HCT116 (cell line): ENCODE measurements around the gene ESRRB. TPM values are rescaled to one million over a fixed set of nuclear protein-coding genes. Genes with fewer than 3 reads are reported as not detected.

Experiments used
- ATAC-seq: fragments of 200-7000 bp; cut with Tn5 transposase; 2 replicates; pipeline ENCODE4 v1.9.1; 2020; ENCODE audit warnings: mild to moderate bottlenecking, moderate library complexity
- BruUV-seq: library from RNA; stranded (reverse); fragments of 400-500 nt; replicated peaks from 2 replicates; lab custom pipeline; 2021; lab: Mats Ljungman, UMichigan
- CTCF ChIA-PET: fragments of 300-600 bp; sonication (Branson Sonifier 250); formaldehyde crosslinking; loops from one replicate; lab custom pipeline; 2021; ENCODE audit warnings: antibody characterized with exemption; lab: Charles Lee
- POLR2A ChIA-PET: fragments of 300-600, 350-600 bp; sonication (Branson Sonifier 250); formaldehyde crosslinking; loops from one replicate; lab custom pipeline; 2021; ENCODE audit warnings: antibody characterized with exemption; lab: Charles Lee
- RAD21 ChIA-PET, 2 experiments: fragments of 300-600 bp; sonication (Branson Sonifier 250); formaldehyde crosslinking; loops; one replicate each; lab custom pipeline; 2023; ENCODE audit warnings: low total read pairs in 2 of 2; ENCODE audit not compliant: uncharacterized antibody in 2 of 2, unreplicated experiment in 2 of 2, low non-redundant PET in 1 of 2; lab: Charles Lee
- DNase-seq: peaks from one replicate; pipeline ENCODE4 v3.0.0-alpha.2; 2010; ENCODE audit warnings: low read depth, low spot score
- H2AFZ ChIP-seq: fragments of 200-600 bp; shearing (Covaris generic), sonication (generic); 2 replicates; pipeline ENCODE4 v1.6.1; 2017; ENCODE audit warnings: low read depth, mixed run types, mixed read lengths, antibody characterized with exemption, low read length; ENCODE audit not compliant: poor library complexity, severe bottlenecking
- H3K27ac ChIP-seq: 2 replicates; pipeline ENCODE4 v1.5.1; 2012; ENCODE audit warnings: low read depth, low read length
- H3K27me3 ChIP-seq: fragments of 200-600 bp; sonication (generic); 2 replicates; pipeline ENCODE4 v1.6.1; 2016; ENCODE audit warnings: mixed run types, low read length, mixed read lengths; ENCODE audit not compliant: insufficient read depth
- H3K36me3 ChIP-seq, 2 experiments: fragments of 200-500 bp in 1 of 2; fragments of 200-600 bp in 1 of 2; sonication (Bioruptor generic) in 1 of 2; sonication (generic) in 1 of 2; 2 replicates each; pipeline versions ENCODE4 v1.5.1 to v1.6.1; 2014 to 2016; ENCODE audit warnings: low read length in 2 of 2, inconsistent platforms in 1 of 2, mixed read lengths in 1 of 2, mixed run types in 1 of 2; ENCODE audit not compliant: insufficient read depth in 2 of 2, control insufficient read depth in 1 of 2
- H3K4me1 ChIP-seq, 2 experiments: fragments of 200-600 bp in 1 of 2; sonication (generic) in 1 of 2; 2 replicates each; pipeline versions ENCODE4 v1.5.1 to v1.6.1; 2012 to 2017; ENCODE audit warnings: low read length in 2 of 2, inconsistent platforms in 1 of 2, mild to moderate bottlenecking in 1 of 2, mixed read lengths in 1 of 2, mixed run types in 1 of 2, moderate library complexity in 1 of 2; ENCODE audit not compliant: insufficient read depth in 2 of 2, control insufficient read depth in 1 of 2
- H3K4me2 ChIP-seq: fragments of 200-600 bp; sonication (generic); 2 replicates; pipeline ENCODE4 v1.6.1; 2017; ENCODE audit warnings: mixed run types, low read length, mixed read lengths
- H3K4me3 ChIP-seq, 2 experiments: fragments of 200-600 bp in 1 of 2; sonication (generic) in 1 of 2; replicated peaks in 1 of 2; 2 replicates each; pipeline ENCODE4 v1.5.1; 2011 to 2016; ENCODE audit warnings: low read length in 2 of 2, control low read depth in 1 of 2, low read depth in 1 of 2, mild to moderate bottlenecking in 1 of 2, mixed read lengths in 1 of 2, mixed run types in 1 of 2
- H3K79me2 ChIP-seq: fragments of 200-600 bp; sonication (generic); 2 replicates; pipeline ENCODE4 v1.6.1; 2017; ENCODE audit warnings: mild to moderate bottlenecking, mixed run types, low read length, moderate library complexity, mixed read lengths; ENCODE audit not compliant: insufficient read depth
- H3K9ac ChIP-seq: fragments of 200-600 bp; sonication (generic); 2 replicates; pipeline ENCODE4 v1.6.1; 2016; ENCODE audit warnings: low read length, mixed read lengths
- H3K9me2 ChIP-seq: fragments of 200-600 bp; sonication (generic), shearing (Covaris generic); 2 replicates; pipeline ENCODE4 v1.6.1; 2017; ENCODE audit warnings: mixed run types, mild to moderate bottlenecking, moderate library complexity; ENCODE audit not compliant: insufficient read depth
- H3K9me3 ChIP-seq, 2 experiments: fragments of 200-500 bp in 1 of 2; fragments of 200-600 bp in 1 of 2; sonication (Bioruptor generic) in 1 of 2; sonication (generic) in 1 of 2; 2 replicates each; pipeline ENCODE4 v1.6.1; 2014 to 2017; ENCODE audit warnings: low read length in 2 of 2, mixed read lengths in 2 of 2, inconsistent platforms in 1 of 2, low read depth in 1 of 2, mild to moderate bottlenecking in 1 of 2, mixed run types in 1 of 2, moderate library complexity in 1 of 2; ENCODE audit not compliant: control insufficient read depth in 1 of 2, insufficient read depth in 1 of 2
- H4K20me1 ChIP-seq: fragments of 200-600 bp; sonication (generic), shearing (Covaris generic); 2 replicates; pipeline ENCODE4 v1.6.1; 2017; ENCODE audit warnings: mixed run types, mild to moderate bottlenecking, moderate library complexity; ENCODE audit not compliant: insufficient read depth
- CBX3 ChIP-seq: IDR thresholded peaks from 2 replicates; pipeline ENCODE4 v1.6.1; 2012; ENCODE audit warnings: low read depth
- EZH2 ChIP-seq: fragments of 200-600 bp; sonication (generic); IDR thresholded peaks from 2 replicates; pipeline ENCODE4 v1.6.1; 2017; ENCODE audit warnings: antibody characterized with exemption, mixed run types
- EZH2phosphoT487 ChIP-seq: fragments of 200-600 bp; IDR thresholded peaks from 2 replicates; pipeline ENCODE4 v1.6.1; 2018; ENCODE audit warnings: antibody characterized with exemption, borderline replicate concordance
- JUND ChIP-seq: IDR thresholded peaks from 2 replicates; pipeline ENCODE4 v1.6.1; 2012
- POLR2A ChIP-seq: IDR thresholded peaks from 2 replicates; pipeline ENCODE4 v1.7.0; 2011; ENCODE audit warnings: borderline replicate concordance; ENCODE audit not compliant: insufficient read depth, insufficient read length; ENCODE audit errors: extremely low read depth
- ZFX ChIP-seq: fragments of 450-650 bp; IDR thresholded peaks from 2 replicates; pipeline ENCODE4 v1.6.1; 2017
- ZNF274 ChIP-seq: fragments of 200-500 bp; sonication (Bioruptor generic); IDR thresholded peaks from 2 replicates; pipeline ENCODE4 v1.6.1; 2014; ENCODE audit warnings: mild to moderate bottlenecking, low read depth, low read length, inconsistent platforms
- intact Hi-C: fragments of 100-400 bp; cut with micrococcal nuclease; formaldehyde crosslinking; loops from 2 replicates; pipeline ENCODE4 v1.10.0; 2022
- total RNA-seq: library from RNA; stranded (reverse); gene quantifications from one replicate; pipeline ENCODE4 v1.2.1, GENCODE V29; 2021; ENCODE audit not compliant: unreplicated experiment
- TF ChIP-seq, protein P1 (sequence below), 3 experiments: fragments of 200-600 bp in 1 of 3; sonication (generic) in 1 of 3; IDR thresholded peaks in 2 of 3; conservative IDR thresholded peaks in 1 of 3; 2 replicates each; pipeline ENCODE4 v1.5.1; 2012 to 2017; ENCODE audit warnings: low read depth in 2 of 3, low read length in 2 of 3, antibody characterized with exemption in 1 of 3, borderline replicate concordance in 1 of 3, control low read depth in 1 of 3, mild to moderate bottlenecking in 1 of 3, mixed read lengths in 1 of 3, mixed run types in 1 of 3, moderate library complexity in 1 of 3; ENCODE audit not compliant: insufficient read depth in 1 of 3
- TF ChIP-seq, protein P2 (sequence below): IDR thresholded peaks from 2 replicates; pipeline ENCODE4 v1.6.1; 2012

The ESRRB gene
- total RNA-seq, 1 experiment from 2014 or later: 1.9 TPM

DNA sequence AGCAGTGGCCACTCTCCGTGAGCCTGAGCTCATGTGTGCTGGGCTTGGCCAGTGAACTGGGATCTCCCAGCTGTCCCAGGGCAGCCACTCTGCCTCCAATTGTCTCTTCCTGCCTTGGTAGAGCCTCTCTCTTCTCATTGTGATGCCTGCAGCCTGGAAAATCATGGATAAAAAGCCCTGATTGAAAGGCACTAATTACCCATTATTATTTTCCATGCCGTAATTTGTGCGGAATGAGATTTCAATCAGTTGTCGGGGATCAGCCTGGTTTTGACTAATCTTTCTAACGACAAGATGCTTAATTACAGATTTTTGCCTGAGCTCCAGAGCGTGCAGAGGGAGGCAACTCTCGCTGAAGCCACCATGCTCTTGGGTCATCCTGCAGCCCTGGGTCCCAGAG, 52.7 kb downstream of the ESRRB start (continued):
- TF ChIP-seq, protein P1, sequence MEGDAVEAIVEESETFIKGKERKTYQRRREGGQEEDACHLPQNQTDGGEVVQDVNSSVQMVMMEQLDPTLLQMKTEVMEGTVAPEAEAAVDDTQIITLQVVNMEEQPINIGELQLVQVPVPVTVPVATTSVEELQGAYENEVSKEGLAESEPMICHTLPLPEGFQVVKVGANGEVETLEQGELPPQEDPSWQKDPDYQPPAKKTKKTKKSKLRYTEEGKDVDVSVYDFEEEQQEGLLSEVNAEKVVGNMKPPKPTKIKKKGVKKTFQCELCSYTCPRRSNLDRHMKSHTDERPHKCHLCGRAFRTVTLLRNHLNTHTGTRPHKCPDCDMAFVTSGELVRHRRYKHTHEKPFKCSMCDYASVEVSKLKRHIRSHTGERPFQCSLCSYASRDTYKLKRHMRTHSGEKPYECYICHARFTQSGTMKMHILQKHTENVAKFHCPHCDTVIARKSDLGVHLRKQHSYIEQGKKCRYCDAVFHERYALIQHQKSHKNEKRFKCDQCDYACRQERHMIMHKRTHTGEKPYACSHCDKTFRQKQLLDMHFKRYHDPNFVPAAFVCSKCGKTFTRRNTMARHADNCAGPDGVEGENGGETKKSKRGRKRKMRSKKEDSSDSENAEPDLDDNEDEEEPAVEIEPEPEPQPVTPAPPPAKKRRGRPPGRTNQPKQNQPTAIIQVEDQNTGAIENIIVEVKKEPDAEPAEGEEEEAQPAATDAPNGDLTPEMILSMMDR (IDR thresholded peaks at IDR 0.05 in 2 of 3, conservative IDR thresholded peaks at IDR 0.05 in 1 of 3; ENCODE audit: borderline replicate concordance in 1 of 3, insufficient read depth in 1 of 3, low read depth in 2 of 3, low read length in 2 of 3): no peak
- TF ChIP-seq, protein P2, sequence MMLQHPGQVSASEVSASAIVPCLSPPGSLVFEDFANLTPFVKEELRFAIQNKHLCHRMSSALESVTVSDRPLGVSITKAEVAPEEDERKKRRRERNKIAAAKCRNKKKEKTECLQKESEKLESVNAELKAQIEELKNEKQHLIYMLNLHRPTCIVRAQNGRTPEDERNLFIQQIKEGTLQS: no peak

DNA sequence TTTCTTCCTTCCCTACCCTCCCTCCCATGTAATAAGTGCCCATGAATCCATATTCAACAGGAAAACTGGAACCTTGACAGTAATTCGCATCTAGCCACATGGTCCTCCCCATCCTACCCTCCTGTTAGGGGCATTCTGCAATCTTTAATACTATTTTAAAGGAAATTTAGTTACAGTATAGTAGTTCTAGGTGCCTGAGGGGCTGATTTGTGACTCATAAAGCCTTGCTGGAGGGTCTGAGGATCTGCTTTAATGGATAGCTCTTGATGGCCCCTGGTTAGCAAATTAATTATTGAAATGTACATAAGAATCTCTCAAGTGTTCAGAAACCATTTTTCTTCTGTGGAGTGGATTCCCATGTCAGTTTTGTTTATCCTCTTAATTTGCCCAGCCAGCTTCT, 54.1 kb downstream of the ESRRB start:
- no peaks in the 10 kb centered on the region for H3K36me3 ChIP-seq
- no peak overlapping the region for H2AFZ ChIP-seq
- H4K20me1 ChIP-seq: no peaks in the 10 kb centered on the region
- CTCF ChIA-PET: no interaction called here
- no peak for ATAC-seq
- DNase-seq: no peak
- no peak overlapping the region for H3K4me3 ChIP-seq
- H3K27ac ChIP-seq: no peak overlapping the region
- H3K27me3 ChIP-seq: no peaks in the 10 kb centered on the region
- no peaks in the 10 kb centered on the region for H3K4me1 ChIP-seq
- no TSS peak for BruUV-seq
- H3K4me2 ChIP-seq: no peak overlapping the region
- intact Hi-C loops: no loop called here
- H3K9ac ChIP-seq: no peak overlapping the region
- RAD21 ChIA-PET: no interaction called here
- no peaks in the 10 kb centered on the region for H3K79me2 ChIP-seq
- TF ChIP-seq CBX3 (no peak), ZFX (no peak), POLR2A (no peak), EZH2 (no peak), JUND (no peak), ZNF274 (no peak), EZH2phosphoT487 (no peak)
- TF ChIP-seq, protein P2: no peak
- TF ChIP-seq, all 23 proteins: peak for 0
- no peaks in the 10 kb centered on the region for H3K9me3 ChIP-seq
- no peaks in the 10 kb centered on the region for H3K9me2 ChIP-seq
- POLR2A ChIA-PET: no interaction called here
